EH (cell line): ENCODE measurements around the gene SORCS3.

Experiments used
- DNase-seq: peaks from one replicate; pipeline ENCODE4 v3.0.0-alpha.2; 2015; ENCODE audit warnings: low read depth

Gene SORCS3

GRCh38 chr10:105188737-105189462, 547.8 kb downstream of the SORCS3 start:
- DNase-seq = peak; percentile 25

GRCh38 chr10:105189463-105189800, 548.3 kb downstream of the SORCS3 start:
- DNase-seq = peak; percentile 29

- no peak for DNase-seq
Measured at GRCh38 chr10:105192146-105192545, 551.1 kb downstream of the SORCS3 start.

GRCh38 chr10:105192861-105193260, 551.8 kb downstream of the SORCS3 start:
- no peak for DNase-seq

GRCh38 chr10:105195831-105196230, 554.7 kb downstream of the SORCS3 start:
- DNase-seq = no peak

- DNase-seq = no peak
Measured at GRCh38 chr10:105197598-105198364, 556.7 kb downstream of the SORCS3 start.

GRCh38 chr10:105206616-105207015, 565.5 kb downstream of the SORCS3 start:
- DNase-seq = no peak

GRCh38 chr10:105207476-105207995, 566.4 kb downstream of the SORCS3 start:
- no peak for DNase-seq

GRCh38 chr10:105210546-105210945, 569.5 kb downstream of the SORCS3 start:
- no peak for DNase-seq

- no peak for DNase-seq
Measured at GRCh38 chr10:105237685-105238084, 596.6 kb downstream of the SORCS3 start.

GRCh38 chr10:105239311-105240219, 598.5 kb downstream of the SORCS3 start:
- DNase-seq = no peak

- DNase-seq = no peak
Measured at GRCh38 chr10:105241254-105241653, 600.2 kb downstream of the SORCS3 start.

- no peak for DNase-seq
Measured at GRCh38 chr10:105243381-105243780, 602.3 kb downstream of the SORCS3 start.

GRCh38 chr10:105243825-105244224, 602.7 kb downstream of the SORCS3 start:
- DNase-seq = no peak

GRCh38 chr10:105247831-105248499, 606.9 kb downstream of the SORCS3 start:
- no peak for DNase-seq

GRCh38 chr10:105252911-105253310, 611.8 kb downstream of the SORCS3 start:
- no peak for DNase-seq

- no peak for DNase-seq
Measured at GRCh38 chr10:105253515-105254212, 612.6 kb downstream of the SORCS3 start.

- no peak for DNase-seq
Measured at GRCh38 chr10:105258036-105258673, 617.1 kb downstream of the SORCS3 start.

GRCh38 chr10:105258674-105259065, 617.6 kb downstream of the SORCS3 start:
- DNase-seq = no peak

GRCh38 chr10:105259201-105259600, 618.1 kb downstream of the SORCS3 start:
- no peak for DNase-seq

- peak; percentile 6 for DNase-seq
Measured at GRCh38 chr10:105262666-105263065, 621.6 kb downstream of the SORCS3 start.
